HG03066 (cell line): ENCODE data around the gene HDX.
"Not testable (repeated sequence)": the region's sequence is repeated elsewhere in the genome, so short reads cannot be mapped to it uniquely, and the experiment has no call there.

ENCODE experiments used
- ATAC-seq: cut with Tn5 transposase; IDR thresholded peaks from one replicate; pipeline ENCODE4 v1.9.1; 2021; ENCODE audit warnings: low read depth; ENCODE audit not compliant: unreplicated experiment

Gene HDX, protein sequence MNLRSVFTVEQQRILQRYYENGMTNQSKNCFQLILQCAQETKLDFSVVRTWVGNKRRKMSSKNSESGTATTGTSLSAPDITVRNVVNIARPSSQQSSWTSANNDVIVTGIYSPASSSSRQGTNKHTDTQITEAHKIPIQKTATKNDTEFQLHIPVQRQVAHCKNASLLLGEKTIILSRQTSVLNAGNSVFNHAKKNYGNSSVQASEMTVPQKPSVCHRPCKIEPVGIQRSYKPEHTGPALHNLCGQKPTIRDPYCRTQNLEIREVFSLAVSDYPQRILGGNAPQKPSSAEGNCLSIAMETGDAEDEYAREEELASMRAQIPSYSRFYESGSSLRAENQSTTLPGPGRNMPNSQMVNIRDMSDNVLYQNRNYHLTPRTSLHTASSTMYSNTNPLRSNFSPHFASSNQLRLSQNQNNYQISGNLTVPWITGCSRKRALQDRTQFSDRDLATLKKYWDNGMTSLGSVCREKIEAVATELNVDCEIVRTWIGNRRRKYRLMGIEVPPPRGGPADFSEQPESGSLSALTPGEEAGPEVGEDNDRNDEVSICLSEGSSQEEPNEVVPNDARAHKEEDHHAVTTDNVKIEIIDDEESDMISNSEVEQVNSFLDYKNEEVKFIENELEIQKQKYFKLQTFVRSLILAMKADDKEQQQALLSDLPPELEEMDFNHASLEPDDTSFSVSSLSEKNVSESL

DNA sequence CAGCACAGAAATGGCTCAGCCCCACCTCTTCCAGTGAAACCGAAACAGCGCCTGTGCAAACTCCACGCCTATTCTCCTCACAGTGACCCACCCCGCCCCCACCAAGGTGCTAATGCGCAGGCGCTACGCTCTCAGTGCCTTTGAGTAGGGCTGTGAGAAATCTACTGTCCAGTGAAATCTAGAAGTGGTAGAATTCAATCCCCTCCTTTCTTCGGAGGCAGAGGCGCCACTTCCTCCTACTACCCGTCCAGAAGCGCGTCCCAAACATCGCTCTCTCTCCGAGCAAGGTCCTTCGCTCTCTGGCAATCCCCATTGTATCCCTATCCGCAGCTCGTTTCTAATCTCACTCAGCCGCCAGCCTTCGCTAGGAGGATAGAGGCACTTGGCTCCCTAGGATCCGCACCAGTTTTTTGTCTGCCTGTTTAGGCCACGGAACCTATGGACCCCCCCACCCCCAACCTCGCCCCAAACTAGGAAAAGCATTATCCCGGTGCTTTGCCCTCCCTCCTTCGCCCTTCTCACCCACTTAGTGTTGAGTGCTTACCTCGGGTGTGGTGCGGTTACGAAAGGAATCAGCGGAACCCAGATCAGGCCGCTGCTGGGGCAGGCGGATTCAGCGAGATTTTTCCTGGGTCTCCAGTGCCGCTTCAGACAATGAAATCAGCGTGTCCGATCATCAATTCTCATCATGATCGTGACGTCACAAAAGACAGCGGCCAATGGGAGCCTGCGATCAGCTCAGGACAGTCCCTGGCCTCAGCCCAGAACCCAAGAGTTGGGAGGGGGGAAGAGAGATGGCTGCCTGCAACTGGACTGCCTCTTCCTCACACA is at the start of gene HDX:
Gene HDX (minus strand): TSS at position 656 of the 831 bp plus-strand sequence. CDS start 27,056 bp downstream, outside the sequence.
- ATAC-seq, result peak; percentile 96

DNA sequence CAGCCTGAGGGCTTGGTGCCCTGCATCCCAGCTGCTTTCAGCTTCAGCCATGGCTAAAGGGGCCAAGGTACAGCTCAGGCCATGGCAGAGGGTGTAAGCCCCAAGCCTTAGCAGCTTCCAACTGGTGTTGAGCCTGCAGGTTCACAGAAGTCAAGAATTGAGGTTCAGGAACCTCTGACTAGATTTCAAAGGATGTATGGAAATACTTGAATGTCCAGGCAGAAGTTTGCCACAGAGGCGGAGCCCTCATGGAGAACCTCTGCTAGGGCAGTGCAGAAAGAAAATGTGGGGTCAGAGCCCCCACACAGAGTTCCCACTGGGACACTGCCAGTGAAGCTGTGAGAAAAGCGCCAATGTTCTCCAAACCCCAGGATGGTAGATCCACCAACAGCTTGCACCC is 39.1 kb upstream of the HDX start:
- ATAC-seq, result not testable (repeated sequence)

DNA sequence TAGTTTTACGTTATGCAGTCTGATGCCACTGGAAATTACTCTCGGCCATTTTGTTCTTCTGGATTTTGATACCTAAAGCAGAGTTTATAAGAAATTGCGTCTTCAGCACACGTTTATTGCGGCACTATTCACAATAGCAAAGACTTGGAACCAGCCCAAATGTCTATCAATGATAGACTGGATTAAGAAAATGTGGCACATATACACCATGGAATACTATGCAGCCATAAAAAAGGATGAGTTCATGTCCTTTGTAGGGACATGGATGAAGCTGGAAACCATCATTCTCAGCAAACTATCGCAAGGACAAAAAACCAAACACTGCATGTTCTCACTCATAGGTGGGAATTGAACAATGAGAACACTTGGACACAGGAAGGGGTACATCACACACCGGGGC is 35.4 kb upstream of the HDX start:
- ATAC-seq, result not testable (repeated sequence)

DNA sequence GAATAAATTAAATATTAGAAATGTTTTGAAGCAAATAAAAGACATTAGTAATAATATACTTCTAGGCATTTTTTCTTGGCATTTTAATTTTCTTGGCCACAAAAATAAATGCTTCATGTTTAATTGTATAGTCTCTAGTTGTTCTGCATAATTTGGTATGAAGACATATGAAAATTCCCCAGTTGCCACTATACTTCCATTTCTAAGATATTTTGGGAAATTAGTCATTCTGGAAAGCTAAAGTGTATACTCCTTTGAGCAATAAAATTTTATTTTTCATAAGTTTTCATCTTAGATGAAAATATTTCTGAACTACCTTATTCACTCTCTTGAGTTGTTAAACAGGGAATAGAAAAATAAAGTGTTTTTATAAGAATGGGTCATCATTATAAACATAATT is 13.8 kb downstream of the HDX start:
- no peak for ATAC-seq

DNA sequence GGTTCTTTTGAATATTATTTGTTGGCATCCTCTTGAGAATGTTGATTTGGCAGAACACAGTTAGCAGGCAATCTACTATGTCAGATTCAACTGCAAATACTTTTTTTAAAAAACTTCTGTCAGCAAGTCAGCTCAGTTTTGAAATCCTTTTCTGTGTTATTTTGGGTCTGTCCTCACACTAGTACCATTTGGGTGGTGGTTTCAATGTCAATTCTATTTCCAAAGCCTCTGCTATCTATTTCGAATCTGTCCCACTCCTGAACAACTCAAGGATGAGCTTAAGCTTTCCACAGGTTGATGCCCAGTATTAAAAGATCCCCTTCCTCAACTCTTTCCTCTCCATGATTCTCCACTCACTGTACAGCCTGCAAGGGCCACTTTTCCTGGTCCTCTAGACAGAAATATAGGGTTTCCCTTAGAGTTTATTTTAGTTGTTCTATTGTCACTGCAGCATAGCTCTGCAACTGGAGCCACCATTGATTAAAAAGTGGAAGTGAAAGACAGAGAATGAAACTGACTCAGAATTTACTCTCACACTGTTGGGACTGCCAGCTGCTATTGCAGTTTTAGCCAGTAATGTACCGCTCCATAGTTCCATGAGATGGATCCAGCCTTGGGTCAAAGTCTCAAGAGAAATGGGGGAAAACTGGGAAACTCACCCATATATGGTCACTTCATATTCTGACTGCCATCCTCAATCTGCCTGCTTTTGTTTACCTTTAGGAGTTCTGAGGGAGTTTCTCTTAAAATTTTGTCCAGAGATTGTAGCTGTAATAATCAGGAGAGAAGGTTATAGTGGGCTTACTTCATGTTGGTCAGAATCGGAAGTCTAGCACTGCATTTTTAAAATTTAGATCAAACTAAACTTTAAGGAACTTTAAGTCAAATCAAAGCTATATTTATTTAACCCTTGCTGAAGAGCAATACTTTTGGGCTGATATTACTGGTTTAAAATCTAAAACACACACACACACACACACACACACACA is 14.6 kb downstream of the HDX start:
- ATAC-seq, result peak; percentile 99

DNA sequence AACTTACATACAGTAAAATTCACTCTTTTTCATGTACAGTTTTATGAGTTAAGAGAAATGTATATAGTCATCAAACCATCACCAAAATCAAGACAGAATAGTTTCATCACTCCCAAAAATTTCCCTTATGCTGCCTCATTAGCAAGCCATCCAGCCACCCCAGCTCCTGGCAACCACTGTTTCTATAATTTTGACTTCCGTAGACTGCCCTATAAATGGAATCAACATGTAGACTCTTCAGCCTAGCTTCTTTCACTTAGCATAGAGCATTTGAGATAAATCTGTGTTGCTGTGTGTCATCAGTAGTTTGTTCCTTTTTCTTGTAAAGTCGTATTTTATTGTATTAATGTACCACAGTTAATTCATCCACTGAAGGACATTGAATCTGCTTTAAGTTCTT is 23.2 kb downstream of the HDX start:
- ATAC-seq, result no peak

DNA sequence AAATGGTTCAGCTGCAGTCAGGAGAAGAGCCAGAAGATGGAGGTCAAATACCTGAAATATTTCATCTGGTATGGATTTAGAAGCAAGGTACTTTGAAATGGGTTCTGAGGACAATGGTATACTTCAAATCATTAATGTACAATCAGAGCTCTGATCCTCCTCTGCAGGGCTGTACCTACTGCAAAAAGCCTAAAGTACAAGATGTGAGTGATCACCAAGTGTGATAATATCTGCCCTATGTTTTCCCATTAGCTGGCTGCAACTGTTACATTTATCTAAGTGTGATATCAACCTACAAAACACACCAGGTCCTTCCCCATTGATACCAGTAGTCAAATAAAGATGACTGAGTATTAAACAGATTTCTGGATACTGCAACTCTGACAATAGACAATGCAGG is 25.1 kb downstream of the HDX start:
- no peak for ATAC-seq

DNA sequence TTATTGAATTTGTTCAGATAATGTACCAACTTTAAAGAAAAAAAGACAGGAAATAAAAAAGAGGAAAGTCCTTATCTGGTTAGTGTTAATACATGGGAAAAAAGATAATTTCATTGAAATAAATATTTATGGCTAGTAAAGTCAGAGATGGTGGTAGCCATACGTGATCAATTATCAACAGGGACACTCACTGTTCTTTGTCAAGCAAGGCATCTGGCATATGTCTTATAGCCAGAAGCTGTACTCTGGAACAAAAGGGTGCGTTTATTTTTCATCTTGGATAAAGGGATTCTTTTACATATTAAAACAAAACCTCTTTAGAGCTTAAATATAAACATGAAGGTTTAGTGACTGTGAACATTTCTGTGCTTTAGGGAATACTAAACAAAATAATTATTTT is 26.7 kb downstream of the HDX start:
- ATAC-seq, result no peak

DNA sequence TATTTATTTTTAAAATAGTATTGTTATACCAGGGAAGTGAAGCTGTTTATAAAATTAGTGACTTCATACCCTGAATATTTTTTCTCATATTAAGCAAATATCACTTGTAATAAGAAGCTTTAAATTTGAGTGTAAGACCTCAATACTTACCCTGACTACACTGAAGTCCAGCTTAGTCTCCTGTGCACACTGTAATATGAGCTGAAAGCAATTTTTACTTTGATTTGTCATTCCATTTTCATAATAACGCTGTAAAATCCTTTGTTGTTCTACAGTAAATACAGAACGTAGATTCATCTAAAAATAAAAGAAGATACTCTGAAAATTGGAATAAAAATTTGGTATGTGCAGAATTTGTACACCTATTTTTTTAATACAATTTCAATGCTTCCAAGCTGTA is 27.2 kb downstream of the HDX start:
- ATAC-seq, result no peak

DNA sequence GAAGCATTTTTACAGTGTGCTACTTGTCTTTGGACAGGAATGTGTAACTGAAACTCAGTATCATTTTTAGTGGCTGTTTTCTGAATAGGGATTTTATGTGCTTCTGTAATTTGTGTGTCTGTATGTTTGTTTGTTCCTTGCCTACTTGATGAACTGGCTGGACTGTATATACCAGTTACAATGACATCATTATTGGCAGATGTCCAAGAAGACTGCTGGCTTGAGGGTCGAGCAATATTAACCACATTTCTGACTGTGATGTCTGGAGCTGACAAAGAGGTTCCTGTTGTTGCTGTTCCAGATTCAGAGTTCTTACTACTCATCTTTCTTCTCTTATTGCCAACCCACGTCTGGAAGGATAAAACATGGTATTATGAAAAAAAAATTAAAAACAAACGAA is 33.0 kb downstream of the HDX start:
- no peak for ATAC-seq

DNA sequence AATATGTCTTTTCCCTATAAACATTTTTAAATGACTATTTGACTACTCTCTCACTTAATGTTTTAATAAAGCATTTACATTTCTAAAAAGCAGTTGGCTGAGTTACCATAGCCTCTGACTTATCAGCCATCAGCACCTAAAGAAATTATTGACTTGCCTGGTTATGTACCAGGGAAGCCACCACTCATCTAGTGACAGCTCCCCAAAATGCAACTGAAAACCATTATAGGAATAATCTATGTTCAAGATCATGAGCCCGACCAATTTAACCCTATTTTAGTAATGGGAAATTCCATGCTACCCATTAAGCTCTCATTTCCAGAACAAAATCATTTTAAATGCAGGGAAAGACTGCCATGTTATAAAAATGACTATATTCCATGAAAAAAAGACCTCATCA is 34.4 kb downstream of the HDX start:
- no peak for ATAC-seq

DNA sequence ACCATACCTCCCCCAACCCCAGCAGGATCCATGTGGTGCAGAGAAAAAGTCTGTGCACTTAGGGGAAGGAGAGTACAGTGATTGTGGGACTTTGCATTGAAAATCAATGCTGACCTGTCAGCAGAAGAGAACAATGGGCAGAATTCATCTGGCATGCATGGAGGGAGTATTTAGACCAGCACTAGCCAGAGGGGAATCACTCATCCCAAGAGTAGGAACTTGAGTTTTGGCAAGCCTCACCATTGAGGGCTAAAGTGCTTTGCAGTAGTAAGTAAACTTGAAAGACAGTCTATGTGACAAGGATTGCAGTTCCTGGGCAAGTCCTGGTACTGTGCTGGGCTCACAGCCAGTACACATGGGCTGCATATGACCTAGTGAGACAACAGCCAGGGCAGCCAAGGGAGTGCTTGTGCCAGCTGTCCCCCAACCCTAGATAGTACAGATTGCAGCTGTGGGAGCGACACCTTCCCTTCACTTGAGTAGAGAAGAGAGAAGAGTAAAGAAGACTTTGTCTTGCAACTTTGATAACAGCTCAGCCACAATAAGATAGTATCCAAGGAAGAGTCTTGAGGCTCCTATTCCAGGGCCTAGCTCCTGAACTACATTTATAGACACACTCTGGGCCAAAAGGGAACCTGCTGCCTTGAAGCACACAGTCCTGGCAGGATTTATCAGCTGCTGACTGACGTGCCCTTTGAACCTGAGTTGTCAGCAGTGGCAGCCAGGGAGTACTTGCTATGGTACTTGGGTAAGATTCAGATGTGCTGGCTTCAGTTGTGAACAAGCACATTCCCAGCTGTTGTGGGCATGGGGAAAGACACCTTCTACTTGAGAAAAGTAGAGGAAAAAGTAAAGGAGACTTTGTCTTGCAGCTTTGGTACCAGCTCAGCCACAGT is 48.7 kb downstream of the HDX start:
- ATAC-seq, result no peak

DNA sequence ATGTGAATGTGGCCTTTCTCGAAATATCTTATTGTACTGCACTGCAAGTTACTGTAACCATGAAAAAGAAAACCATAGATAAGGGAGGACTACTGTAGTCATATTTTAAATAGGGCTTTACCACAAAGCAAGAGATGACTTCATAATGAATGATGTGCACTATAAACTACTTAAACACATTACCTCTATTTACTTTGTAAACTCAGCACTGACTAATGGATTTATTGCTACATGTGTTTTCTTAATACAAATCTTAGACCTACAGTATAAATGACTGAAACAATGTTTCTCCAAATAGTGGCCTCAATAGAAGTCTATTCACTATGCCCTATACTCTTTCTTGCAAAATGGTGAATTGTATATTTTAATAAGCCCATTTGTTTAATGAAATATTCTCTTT is 61.1 kb downstream of the HDX start:
- ATAC-seq, result no peak

DNA sequence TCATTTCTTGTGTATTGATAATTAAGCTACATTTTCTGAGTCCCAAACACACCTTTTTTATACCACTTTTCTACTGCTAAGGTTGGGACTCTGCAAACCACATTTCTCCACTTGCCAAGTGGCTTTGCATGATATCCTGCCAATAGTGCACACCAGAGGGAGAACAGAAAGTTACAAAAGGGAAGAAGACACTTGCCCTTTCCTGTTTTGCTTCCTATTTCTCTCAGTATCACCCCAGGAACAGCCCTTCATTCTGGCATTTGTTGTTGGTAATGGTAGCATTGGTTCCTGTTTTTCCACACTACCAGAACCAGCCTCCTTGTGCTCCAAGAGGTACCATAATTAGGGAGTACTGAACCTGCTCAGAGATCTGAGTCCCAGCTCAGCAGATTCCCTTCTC is 87.1 kb downstream of the HDX start:
- ATAC-seq, result no peak

DNA sequence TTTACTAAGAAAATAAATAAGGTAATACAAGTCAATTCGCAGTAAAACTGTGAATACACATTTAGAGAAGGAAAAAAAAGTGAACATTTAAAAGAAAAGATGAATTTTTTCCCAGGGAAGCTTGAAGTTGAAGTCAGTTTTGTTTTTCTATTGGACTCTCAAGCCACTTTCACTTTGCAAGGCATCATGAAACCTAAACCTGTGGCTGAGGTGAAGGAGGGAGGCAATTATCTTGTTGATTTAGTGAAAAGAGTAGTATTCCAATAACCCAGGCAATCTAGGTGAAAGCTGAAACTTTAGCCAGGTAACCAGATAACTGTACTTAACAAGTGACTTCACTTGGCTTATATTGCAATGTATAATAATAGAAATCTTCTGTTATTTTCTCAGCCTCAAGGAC is 138.6 kb downstream of the HDX start:
- ATAC-seq, result no peak

DNA sequence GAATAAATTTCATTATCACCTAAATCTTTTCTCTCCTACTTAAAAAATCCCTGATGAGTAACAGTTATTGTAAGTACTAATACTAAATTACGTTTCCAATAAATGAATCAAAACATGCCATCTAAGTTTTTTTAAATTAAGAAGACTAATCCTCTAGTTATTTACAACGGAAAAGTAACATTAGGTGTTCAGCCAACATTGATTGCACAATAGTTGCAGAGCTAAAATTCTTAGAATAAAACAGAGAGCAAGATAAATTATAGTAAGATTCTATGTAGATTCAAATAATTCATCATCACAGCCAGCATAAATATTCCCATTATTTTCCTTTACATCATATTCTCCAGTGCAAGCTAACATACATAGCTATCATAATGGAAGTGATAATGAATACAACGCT is 139.2 kb downstream of the HDX start:
- ATAC-seq, result no peak

DNA sequence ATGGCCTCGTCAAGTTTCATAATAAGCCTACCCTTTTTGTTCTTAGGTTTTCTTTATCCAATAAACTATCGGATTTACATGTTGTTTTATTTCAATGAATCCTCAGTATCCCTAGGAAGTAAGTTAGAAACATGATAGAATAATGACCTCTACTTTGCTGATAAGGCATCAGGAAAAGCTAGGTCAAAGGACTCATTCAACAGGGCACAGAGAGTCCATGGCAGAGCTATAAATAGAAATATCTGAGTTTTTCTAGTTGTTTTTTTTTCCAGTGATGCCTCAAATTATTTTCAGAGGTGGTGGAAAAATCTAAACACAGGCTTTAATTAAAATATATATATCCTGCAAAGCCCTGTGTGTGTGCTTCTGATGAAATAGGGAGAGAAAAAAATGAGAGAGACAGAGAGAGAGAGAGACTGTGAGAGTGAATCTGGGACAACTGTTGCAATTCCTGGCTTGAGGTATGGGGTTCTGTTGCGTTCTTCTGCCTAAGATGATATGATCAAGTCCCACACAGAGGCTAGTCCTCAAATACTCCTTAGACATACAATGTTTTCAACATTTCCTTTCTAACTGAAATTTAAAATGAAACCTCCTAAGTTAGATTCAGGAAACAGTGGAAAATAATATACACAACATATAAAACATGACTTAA is 139.9 kb downstream of the HDX start:
- ATAC-seq, result no peak

DNA sequence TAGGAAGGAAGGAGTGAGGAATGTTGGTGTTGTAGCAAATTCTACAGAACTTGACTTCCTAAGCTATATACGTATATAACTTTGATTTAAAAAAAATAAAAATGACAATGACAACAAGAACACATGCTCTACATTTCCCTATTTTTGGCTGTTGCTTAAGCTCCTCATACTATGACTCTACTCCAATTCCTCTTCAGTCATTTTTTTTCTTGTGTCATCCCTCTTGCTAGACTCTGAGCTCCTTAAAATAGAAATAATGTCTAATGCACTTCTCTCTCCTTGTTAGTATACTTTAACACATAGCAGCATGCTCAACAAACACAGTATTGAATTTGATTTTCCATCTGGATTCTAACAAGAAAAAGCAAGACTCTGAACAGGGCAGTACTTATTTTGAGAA is 144.0 kb downstream of the HDX start:
- no peak for ATAC-seq

DNA sequence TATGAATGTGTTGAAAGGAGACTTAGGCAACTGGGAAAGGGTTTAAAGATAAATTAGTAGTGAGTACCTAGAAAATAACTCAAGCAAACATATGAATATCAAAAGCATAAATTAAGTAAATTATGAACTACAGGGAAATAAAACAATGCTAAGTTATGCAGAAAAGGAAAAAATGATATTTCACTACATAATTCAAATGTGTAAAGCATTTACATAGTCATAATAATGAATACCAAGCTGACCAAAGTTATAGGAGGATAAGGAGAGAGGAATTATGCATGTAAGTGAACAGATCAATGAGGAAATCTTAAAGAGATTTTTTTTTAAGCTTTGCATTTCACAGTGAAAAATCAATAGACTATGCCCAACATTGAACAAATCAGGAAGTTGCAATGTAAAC is 145.0 kb downstream of the HDX start:
- ATAC-seq, result no peak
